ENCODE results near the gene PMFBP1. TPM values are rescaled to one million over a fixed set of nuclear protein-coding genes. Genes with fewer than 3 reads are reported as not detected.

Gene PMFBP1
- total and polyA plus RNA-seq, 2 donors (not counting 1 experiment from before 2014, with no cell fraction given): 1.2 to 9.5 TPM

DNA sequence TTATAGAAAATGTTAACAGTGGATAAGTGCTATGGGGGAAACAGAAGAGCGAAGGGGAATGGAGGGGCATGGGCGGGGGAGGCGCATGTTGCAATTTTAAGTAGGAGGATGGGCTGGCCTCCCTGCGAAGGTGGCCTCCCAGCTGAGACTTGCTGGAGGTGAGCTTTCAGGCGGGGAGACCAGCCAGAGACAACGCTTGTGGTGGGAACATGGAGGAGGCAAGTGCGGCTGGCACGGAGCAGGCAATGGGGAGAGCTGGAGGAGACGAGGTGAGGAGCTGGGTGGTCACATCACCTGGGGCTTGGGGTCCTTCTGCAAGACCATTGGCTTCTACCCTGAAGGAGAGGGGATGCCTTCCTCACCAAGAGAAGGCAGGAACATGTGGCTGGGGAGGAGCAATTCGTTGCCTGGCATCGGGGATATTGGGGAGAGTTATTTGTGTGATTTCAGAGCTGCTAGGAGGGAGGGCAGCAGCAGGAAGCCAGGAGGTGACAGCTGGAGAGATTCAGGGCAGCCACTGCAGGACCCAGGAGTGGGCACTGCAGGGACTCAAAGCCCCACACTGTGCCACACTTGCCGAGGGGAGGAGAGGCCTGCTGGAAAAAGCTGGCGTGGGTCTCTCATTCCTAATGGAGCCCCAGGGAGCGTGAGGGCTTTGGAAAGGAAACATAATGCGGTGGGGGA lies 34.4 kb downstream of the PMFBP1 start:
- Histone ChIP-seq H3K36me3 (replicated peaks in 1 of 2; ENCODE audit: control extremely low read depth in 1 of 2, control insufficient read depth in 1 of 2, extremely low read depth in 1 of 2, insufficient read depth in 2 of 2, low read length in 1 of 2) (no peaks in the 10 kb centered on the region), H3K27ac (ENCODE audit: low read length in 2 of 2) (no peak overlapping the region), H3K79me2 (ENCODE audit: control insufficient read depth, insufficient read depth, low read length) (no peaks in the 10 kb centered on the region), H2AFZ (ENCODE audit: insufficient read depth, low read depth, low read length, poor library complexity, severe bottlenecking) (no peak overlapping the region), H3K27me3 (replicated peaks in 1 of 4; ENCODE audit: control extremely low read depth in 1 of 4, control insufficient read depth in 3 of 4, insufficient read depth in 4 of 4, low read length in 3 of 4) (no peaks in the 10 kb centered on the region), H3K9me3 (ENCODE audit: control extremely low read depth in 1 of 3, control insufficient read depth in 2 of 3, insufficient read depth in 1 of 3, low read length in 2 of 3) (no peaks in the 10 kb centered on the region), H3K4me3 (ENCODE audit: control extremely low read depth in 1 of 5, extremely low read depth in 1 of 5, insufficient read depth in 1 of 5, low read depth in 2 of 5, low read length in 4 of 5) (no peak overlapping the region), H4K20me1 (ENCODE audit: control insufficient read depth, insufficient read depth, low read length, poor library complexity, severe bottlenecking) (no peaks in the 10 kb centered on the region), H3K4me1 (ENCODE audit: control insufficient read depth in 2 of 2, insufficient read depth in 2 of 2, low read length in 2 of 2) (no peaks in the 10 kb centered on the region), H3K4me2 (replicated peaks; ENCODE audit: low read depth, low read length, poor library complexity, severe bottlenecking) (no peak overlapping the region), H3K9ac (ENCODE audit: low read length) (no peak overlapping the region)
- Mint-ChIP-seq H3K4me3 (no peak overlapping the region), H3K9me3 (ENCODE audit: insufficient read depth) (no peaks in the 10 kb centered on the region), H3K4me1 (no peaks in the 10 kb centered on the region), H3K27ac (no peak overlapping the region), H3K27me3 (no peaks in the 10 kb centered on the region)
- intact Hi-C loops (cut with micrococcal nuclease): no loop called here
- ChIA-PET POLR2A (no interaction called here), CTCF (no interaction called here)
- 91% methylated on average over 15 of the region's 15 CpGs for WGBS (ENCODE audit: insufficient coverage)
- no peak for DNase-seq
- no peak for ATAC-seq (ENCODE audit: low read depth)
- no peak for TF ChIP-seq EZH2 (IDR thresholded peaks at IDR 0.05; ENCODE audit: borderline replicate concordance, insufficient read depth, low read depth, low read length, poor library complexity, severe bottlenecking)
- TF ChIP-seq, protein P1, sequence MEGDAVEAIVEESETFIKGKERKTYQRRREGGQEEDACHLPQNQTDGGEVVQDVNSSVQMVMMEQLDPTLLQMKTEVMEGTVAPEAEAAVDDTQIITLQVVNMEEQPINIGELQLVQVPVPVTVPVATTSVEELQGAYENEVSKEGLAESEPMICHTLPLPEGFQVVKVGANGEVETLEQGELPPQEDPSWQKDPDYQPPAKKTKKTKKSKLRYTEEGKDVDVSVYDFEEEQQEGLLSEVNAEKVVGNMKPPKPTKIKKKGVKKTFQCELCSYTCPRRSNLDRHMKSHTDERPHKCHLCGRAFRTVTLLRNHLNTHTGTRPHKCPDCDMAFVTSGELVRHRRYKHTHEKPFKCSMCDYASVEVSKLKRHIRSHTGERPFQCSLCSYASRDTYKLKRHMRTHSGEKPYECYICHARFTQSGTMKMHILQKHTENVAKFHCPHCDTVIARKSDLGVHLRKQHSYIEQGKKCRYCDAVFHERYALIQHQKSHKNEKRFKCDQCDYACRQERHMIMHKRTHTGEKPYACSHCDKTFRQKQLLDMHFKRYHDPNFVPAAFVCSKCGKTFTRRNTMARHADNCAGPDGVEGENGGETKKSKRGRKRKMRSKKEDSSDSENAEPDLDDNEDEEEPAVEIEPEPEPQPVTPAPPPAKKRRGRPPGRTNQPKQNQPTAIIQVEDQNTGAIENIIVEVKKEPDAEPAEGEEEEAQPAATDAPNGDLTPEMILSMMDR (IDR thresholded peaks at IDR 0.05): no peak

DNA sequence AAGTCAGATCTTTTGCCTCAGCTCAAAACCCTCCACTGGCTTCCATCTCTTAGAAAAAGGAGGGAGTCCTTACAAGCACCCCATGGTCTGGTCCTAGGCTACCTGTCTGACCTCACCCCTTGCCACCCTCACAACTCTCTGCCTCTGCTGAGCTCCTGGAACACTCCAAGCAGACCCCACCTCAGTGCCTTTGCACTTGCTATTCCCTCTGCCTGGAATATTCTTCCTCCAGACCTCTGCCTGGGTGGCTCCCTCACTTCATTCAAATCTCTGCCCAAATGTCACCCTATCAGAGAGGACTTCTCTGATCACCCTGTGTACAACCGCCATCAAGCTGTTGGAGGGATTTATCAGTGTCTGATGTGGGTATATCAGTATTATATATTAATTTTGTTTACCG lies 37.4 kb downstream of the PMFBP1 start:
- CTCF ChIA-PET: interaction anchor here (1.9 kb wide), 1 partner anchor 10 kb away, joined by 6 read pairs; no protein-coding TSS in a partner anchor
- H3K36me3 ChIP-seq (replicated peaks in 1 of 2; ENCODE audit: control extremely low read depth in 1 of 2, control insufficient read depth in 1 of 2, extremely low read depth in 1 of 2, insufficient read depth in 2 of 2, low read length in 1 of 2): no peaks in the 10 kb centered on the region
- intact Hi-C loops (cut with micrococcal nuclease): no loop called here
- no peak overlapping the region for H3K4me3 ChIP-seq (ENCODE audit: control extremely low read depth in 1 of 5, extremely low read depth in 1 of 5, insufficient read depth in 1 of 5, low read depth in 2 of 5, low read length in 4 of 5)
- Mint-ChIP-seq H3K27me3 (no peaks in the 10 kb centered on the region), H3K4me3 (no peak overlapping the region), H3K4me1 (no peaks in the 10 kb centered on the region), H3K9me3 (ENCODE audit: insufficient read depth) (no peaks in the 10 kb centered on the region), H3K27ac (no peak overlapping the region)
- POLR2A ChIA-PET: no interaction called here
- H3K4me2 ChIP-seq (replicated peaks; ENCODE audit: low read depth, low read length, poor library complexity, severe bottlenecking): no peak overlapping the region
- WGBS (ENCODE audit: insufficient coverage): 100% methylated on average over 1 of the region's 2 CpGs
- no peaks in the 10 kb centered on the region for H3K27me3 ChIP-seq (replicated peaks in 1 of 4; ENCODE audit: control extremely low read depth in 1 of 4, control insufficient read depth in 3 of 4, insufficient read depth in 4 of 4, low read length in 3 of 4)
- DNase-seq (no peak), ATAC-seq (ENCODE audit: low read depth) (no peak)
- H3K27ac ChIP-seq (ENCODE audit: low read length in 2 of 2): no peak overlapping the region
- H2AFZ ChIP-seq (ENCODE audit: insufficient read depth, low read depth, low read length, poor library complexity, severe bottlenecking): no peak overlapping the region
- no peaks in the 10 kb centered on the region for H4K20me1 ChIP-seq (ENCODE audit: control insufficient read depth, insufficient read depth, low read length, poor library complexity, severe bottlenecking)
- no peaks in the 10 kb centered on the region for H3K4me1 ChIP-seq (ENCODE audit: control insufficient read depth in 2 of 2, insufficient read depth in 2 of 2, low read length in 2 of 2)
- no peaks in the 10 kb centered on the region for H3K9me3 ChIP-seq (ENCODE audit: control extremely low read depth in 1 of 3, control insufficient read depth in 2 of 3, insufficient read depth in 1 of 3, low read length in 2 of 3)
- H3K9ac ChIP-seq (ENCODE audit: low read length): no peak overlapping the region
- no peak for TF ChIP-seq EZH2 (IDR thresholded peaks at IDR 0.05; ENCODE audit: borderline replicate concordance, insufficient read depth, low read depth, low read length, poor library complexity, severe bottlenecking)
- TF ChIP-seq, protein P1 (IDR thresholded peaks at IDR 0.05): no peak
- H3K79me2 ChIP-seq (ENCODE audit: control insufficient read depth, insufficient read depth, low read length): no peaks in the 10 kb centered on the region
